OCI-LY1 (cell line): ENCODE measurements around the gene LCMT1.
A peak's percentile ranks its signal among the peaks of the same experiment; 100 is the strongest.

ENCODE experiments used
- H2AFZ ChIP-seq: fragments of 200-600 bp; sonication (generic), shearing (Covaris generic); 2 replicates; pipeline ENCODE4 v1.6.0; 2014; ENCODE audit warnings: antibody characterized with exemption, mild to moderate bottlenecking, low read length
- H3F3A ChIP-seq: fragments of 200-600 bp; sonication (generic), shearing (Covaris generic); 2 replicates; pipeline ENCODE4 v1.6.0; 2014; ENCODE audit warnings: mild to moderate bottlenecking, antibody characterized with exemption, low read length, moderate library complexity; ENCODE audit not compliant: insufficient read depth
- H3K27ac ChIP-seq: fragments of 200-600 bp; sonication (generic); 2 replicates; pipeline ENCODE4 v1.5.1; 2014; ENCODE audit warnings: low read length, mixed run types, mild to moderate bottlenecking, low read depth; ENCODE audit not compliant: poor library complexity, severe bottlenecking
- H3K27me3 ChIP-seq: fragments of 200-600 bp; sonication (generic); 2 replicates; pipeline ENCODE4 v1.6.0; 2014; ENCODE audit warnings: antibody characterized with exemption, mild to moderate bottlenecking, low read length, moderate library complexity; ENCODE audit not compliant: insufficient read depth
- H3K36me3 ChIP-seq: fragments of 200-600 bp; sonication (generic); 2 replicates; pipeline ENCODE4 v1.6.1; 2014; ENCODE audit warnings: mild to moderate bottlenecking, antibody characterized with exemption, low read length, moderate library complexity, mixed read lengths; ENCODE audit not compliant: insufficient read depth
- H3K4me1 ChIP-seq: fragments of 200-600 bp; sonication (generic); 2 replicates; pipeline ENCODE4 v1.5.1; 2014; ENCODE audit warnings: mild to moderate bottlenecking, low read length, moderate library complexity; ENCODE audit not compliant: insufficient read depth, severe bottlenecking
- H3K4me2 ChIP-seq: fragments of 200-600 bp; sonication (generic), shearing (Covaris generic); 2 replicates; pipeline ENCODE4 v1.6.1; 2014; ENCODE audit warnings: low read length
- H3K4me3 ChIP-seq: fragments of 200-600 bp; sonication (generic); 2 replicates; pipeline ENCODE4 v1.5.1; 2014; ENCODE audit warnings: low read length, low read depth, mild to moderate bottlenecking, mixed read lengths; ENCODE audit not compliant: poor library complexity, severe bottlenecking
- H3K79me2 ChIP-seq: fragments of 200-600 bp; shearing (Covaris generic); 2 replicates; pipeline ENCODE4 v1.6.1; 2016; ENCODE audit warnings: mixed run types, low read length, mixed read lengths; ENCODE audit not compliant: insufficient read depth
- H3K9ac ChIP-seq: fragments of 200-600 bp; sonication (generic), shearing (Covaris generic); 2 replicates; pipeline ENCODE4 v1.6.1; 2014; ENCODE audit warnings: mild to moderate bottlenecking, low read length, mixed read lengths
- H3K9me2 ChIP-seq: fragments of 200-600 bp; sonication (generic), shearing (Covaris generic); 2 replicates; pipeline ENCODE4 v1.6.1; 2014; ENCODE audit warnings: low read depth, mild to moderate bottlenecking, low read length, mixed read lengths
- H3K9me3 ChIP-seq: fragments of 200-600 bp; shearing (Covaris generic); 2 replicates; pipeline ENCODE4 v1.6.1; 2014; ENCODE audit warnings: low read length, mixed read lengths
- H4K20me1 ChIP-seq: fragments of 200-600 bp; sonication (generic), shearing (Covaris generic); 2 replicates; pipeline ENCODE4 v1.6.0; 2016; ENCODE audit warnings: mild to moderate bottlenecking, low read length; ENCODE audit not compliant: insufficient read depth
- CTCF ChIP-seq: fragments of 200-600 bp; sonication (generic), shearing (Covaris generic); IDR thresholded peaks from 2 replicates; pipeline ENCODE4 v1.5.1; 2017; ENCODE audit warnings: mild to moderate bottlenecking, antibody characterized with exemption, low read length, moderate library complexity, mixed read lengths
- EZH2 ChIP-seq: fragments of 200-600 bp; sonication (generic), shearing (Covaris generic); IDR thresholded peaks from 2 replicates; pipeline ENCODE4 v1.8.0; 2017; ENCODE audit warnings: borderline replicate concordance, mixed run types, mild to moderate bottlenecking, antibody characterized with exemption, low read length, moderate library complexity, mixed read lengths

Gene LCMT1

GRCh38 chr16:25093208-25094061 lies 18.1 kb upstream of the LCMT1 start:
- Histone ChIP-seq H3F3A (peaks cover 5% of the 10 kb centered on the region; the same call in 1 of the 2 replicates), H3K9me2 (no peaks in the 10 kb centered on the region), H3K27me3 (no peaks in the 10 kb centered on the region), H4K20me1 (no peaks in the 10 kb centered on the region), H3K9me3 (no peaks in the 10 kb centered on the region), H3K4me2 (peak overlapping the region; percentile 55), H2AFZ (peak overlapping the region; percentile 4; the same call in 1 of the 2 replicates), H3K4me1 (peaks cover 40% of the 10 kb centered on the region), H3K9ac (peak overlapping the region; percentile 56), H3K36me3 (no peaks in the 10 kb centered on the region), H3K4me3 (no peak overlapping the region), H3K27ac (peak overlapping the region; percentile 98), H3K79me2 (no peaks in the 10 kb centered on the region)
- TF ChIP-seq EZH2 (no peak), CTCF (no peak)

DNA sequence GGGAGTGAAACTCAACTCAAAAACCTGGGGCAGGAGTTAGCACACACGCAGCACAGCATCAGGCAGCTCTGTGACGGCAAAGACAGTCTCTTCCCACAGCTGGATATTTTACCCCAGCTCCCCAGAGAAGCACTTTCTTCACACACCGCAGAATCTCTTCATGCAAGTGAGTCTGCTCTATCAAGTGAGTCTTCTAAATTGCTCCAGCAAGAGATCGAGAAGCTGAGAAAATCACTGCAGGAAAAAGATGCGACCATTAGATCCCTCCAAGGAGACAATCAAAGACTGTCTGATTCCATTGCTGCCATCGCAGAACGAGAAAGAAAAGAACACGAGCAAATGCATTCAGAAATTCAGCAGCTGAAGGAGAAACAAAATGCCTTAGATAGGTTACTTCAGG lies 16.9 kb upstream of the LCMT1 start:
- Histone ChIP-seq H3K9me2 (no peaks in the 10 kb centered on the region), H3K9ac (peak overlapping the region; percentile 56), H3K27me3 (no peaks in the 10 kb centered on the region), H3K4me1 (peaks cover 40% of the 10 kb centered on the region), H3K36me3 (no peaks in the 10 kb centered on the region), H4K20me1 (no peaks in the 10 kb centered on the region), H3K9me3 (no peaks in the 10 kb centered on the region), H3K79me2 (no peaks in the 10 kb centered on the region), H3K4me2 (peak overlapping the region; percentile 55; the same call in 1 of the 2 replicates), H2AFZ (no peak overlapping the region), H3K4me3 (no peak overlapping the region), H3K27ac (peak overlapping the region; percentile 98), H3F3A (peaks cover 5% of the 10 kb centered on the region; the same call in 1 of the 2 replicates)
- no peak for TF ChIP-seq CTCF
- TF ChIP-seq EZH2, result no peak

- Histone ChIP-seq H3K9me3 (no peaks in the 10 kb centered on the region), H3K36me3 (no peaks in the 10 kb centered on the region), H3K79me2 (no peaks in the 10 kb centered on the region), H3K4me2 (no peak overlapping the region), H2AFZ (no peak overlapping the region), H3K27ac (no peak overlapping the region), H3K4me1 (peaks cover 40% of the 10 kb centered on the region), H3K9me2 (no peaks in the 10 kb centered on the region), H3K4me3 (no peak overlapping the region), H4K20me1 (no peaks in the 10 kb centered on the region), H3F3A (peaks cover 5% of the 10 kb centered on the region; the same call in 1 of the 2 replicates), H3K27me3 (no peaks in the 10 kb centered on the region), H3K9ac (no peak overlapping the region)
- TF ChIP-seq CTCF (no peak), EZH2 (no peak)
Measured at GRCh38 chr16:25095636-25096035, 15.9 kb upstream of the LCMT1 start.
